NCI-H2196 (cell line): Measurements from ENCODE around the gene ZZZ3.
"Not testable (repeated sequence)": the region's sequence is repeated elsewhere in the genome, so short reads cannot be mapped to it uniquely, and the experiment has no call there.

ENCODE experiments used
- DNase-seq: peaks from one replicate; lab custom pipeline; 2025; ENCODE audit not compliant: unreplicated experiment; lab: John Stamatoyannopoulos, UW

ZZZ3 gene

DNA sequence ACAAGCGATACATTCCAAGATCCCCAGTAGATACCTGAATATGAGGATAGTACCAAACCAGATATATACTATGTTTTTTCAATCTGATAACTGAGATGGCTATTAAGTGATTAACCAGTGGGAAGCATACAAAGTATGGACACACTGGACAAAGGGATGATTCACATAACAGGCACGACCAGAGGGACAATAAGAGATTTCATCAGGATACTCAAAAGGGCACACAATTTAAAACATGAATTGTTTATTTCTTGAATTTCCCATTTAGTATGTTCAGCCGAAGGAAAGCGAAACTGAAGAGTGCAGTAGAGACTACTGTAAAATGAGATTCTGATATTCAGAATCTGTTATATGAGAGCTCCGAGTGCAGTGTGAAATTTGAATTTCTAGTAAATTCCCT lies 10.6 kb downstream of the ZZZ3 start:
- DNase-seq = no peak

- no peak for DNase-seq
Measured at GRCh38 chr1:77670330-77670729, 12.1 kb downstream of the ZZZ3 start.

DNA sequence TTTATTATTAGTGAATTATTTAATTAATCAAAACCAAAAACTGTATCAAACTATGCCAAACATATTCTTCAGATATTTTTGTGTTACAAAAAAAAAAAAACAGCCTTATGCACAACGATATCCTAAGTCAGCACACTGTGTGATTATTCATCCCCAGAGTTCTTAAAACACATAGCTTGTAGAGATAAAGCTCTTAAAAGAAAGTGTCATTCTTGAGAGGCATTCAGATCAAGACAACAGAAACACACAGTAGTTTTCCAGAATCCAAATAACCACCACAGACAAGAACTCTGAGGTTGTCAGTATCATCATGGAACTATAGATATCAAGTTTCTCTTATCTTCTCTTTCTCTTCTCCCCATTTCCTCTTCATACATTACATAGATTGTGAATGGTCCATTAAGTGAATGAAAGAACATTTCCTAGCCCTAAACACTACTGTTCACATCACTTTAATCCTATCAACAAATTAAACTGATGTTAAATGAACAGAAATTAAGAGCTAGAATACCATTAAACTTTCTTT lies 13.5 kb downstream of the ZZZ3 start:
- DNase-seq = no peak

DNA sequence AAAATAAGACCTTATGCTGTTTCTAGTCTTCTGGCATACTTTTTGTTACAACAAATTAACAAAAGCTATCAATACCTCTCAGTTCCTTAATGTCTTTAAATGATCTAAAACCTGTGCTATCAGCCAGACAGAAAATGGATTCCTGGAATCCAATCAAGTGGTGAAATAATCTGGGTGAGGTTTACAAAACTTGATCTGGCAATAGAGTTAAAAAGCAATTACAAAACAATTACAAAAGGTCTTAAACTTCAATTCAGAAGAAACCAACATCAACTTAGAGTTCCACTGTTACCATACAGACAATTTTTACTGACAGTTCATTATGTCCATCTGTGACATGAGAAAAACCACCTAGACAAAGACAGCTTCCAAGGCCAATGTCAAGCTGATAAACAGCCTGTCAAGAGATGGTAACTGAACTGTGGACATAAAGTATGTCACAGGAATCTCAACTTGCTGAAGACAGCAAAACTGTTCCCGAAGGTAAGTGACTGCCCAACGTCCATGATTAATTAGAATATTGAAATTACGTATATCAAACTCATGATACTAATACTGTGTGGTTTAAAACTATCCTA lies 17.4 kb downstream of the ZZZ3 start:
- no peak for DNase-seq

DNA sequence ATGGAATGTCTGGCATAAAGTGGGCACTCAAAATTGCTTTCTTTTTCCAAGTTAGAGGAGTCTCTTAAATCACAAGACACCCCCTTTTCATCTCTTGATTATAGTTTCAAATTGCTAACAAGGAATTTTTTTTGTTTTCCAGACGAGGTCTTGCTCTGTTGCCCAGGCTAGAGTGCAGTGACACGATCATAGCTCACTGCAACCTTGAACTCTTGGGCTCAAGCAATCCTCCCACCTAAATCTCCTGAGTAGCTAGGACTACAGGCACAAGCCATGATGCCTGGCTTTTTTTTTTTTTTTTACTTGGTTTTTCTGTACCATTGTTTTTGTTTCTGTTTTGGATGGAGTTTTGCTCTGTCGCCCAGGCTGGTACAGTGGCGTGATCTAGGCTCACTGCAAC lies 20.8 kb downstream of the ZZZ3 start:
- DNase-seq = no peak

DNA sequence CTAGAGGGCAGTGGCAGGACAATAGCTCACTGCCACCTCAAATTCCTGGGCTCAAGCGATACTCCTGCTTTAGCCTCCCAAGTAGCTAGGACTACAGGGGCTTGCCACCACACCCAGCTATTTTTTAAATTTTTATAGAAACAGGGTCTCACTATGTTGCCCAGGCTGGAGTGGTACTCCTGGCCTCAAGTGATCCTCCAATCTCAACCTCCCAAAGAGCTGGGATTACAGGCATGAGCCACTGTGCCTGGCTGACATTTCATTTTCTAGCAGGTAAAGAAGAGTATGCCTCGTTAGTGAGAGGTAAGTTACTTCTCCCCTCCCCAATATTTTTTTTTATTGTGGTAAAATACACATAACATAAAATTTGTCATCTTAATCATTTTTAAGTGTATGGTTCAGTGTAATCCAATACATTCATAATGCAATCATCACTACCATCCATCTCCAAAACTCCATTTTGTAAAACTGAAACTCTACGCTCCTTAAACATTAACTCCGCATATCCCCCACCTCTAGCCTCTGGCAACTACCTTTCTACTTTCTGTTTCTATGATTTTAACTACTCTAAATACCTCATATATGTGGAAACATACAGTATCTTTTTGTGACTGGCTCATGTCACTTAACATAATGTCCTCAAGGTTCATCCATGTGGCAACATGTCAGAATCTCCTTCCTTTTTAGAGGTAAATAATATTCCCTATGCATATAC lies 22.4 kb downstream of the ZZZ3 start:
- no peak for DNase-seq

GRCh38 chr1:77658271-77658670 lies 24.2 kb downstream of the ZZZ3 start:
- no peak for DNase-seq

GRCh38 chr1:77655431-77655974 lies 27.0 kb downstream of the ZZZ3 start:
- peak; percentile 49 for DNase-seq

DNA sequence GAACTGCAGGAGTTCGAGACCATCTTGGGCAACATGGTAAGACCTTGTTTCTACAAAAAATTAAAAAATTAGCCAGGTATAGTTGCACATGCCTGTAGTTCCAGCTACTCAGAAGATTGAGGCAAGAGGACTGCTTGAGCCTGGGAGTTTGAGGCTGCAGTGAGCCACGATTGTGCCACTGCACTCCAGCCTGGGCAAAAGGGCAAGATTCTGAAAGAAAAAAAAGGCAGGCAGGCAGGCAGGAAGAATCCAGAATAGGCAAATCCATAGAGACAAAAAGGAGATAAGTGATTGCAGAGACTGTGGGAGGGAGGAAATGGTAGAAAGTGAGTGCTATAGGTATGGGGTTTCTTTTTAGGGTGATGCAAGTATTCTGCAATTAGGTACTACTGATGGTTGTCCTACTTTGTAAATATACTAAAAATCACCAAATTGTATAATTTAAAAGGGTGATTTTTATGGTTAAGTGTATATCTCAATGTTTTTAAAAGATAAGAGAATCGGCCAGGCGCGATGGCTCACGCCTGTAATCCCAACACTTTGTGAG lies 29.4 kb downstream of the ZZZ3 start:
- no peak for DNase-seq

- DNase-seq = no peak
Measured at GRCh38 chr1:77652268-77652667, 30.2 kb downstream of the ZZZ3 start.

- no peak for DNase-seq
Measured at GRCh38 chr1:77649127-77649526, 33.3 kb downstream of the ZZZ3 start.

GRCh38 chr1:77646224-77646623 lies 36.2 kb downstream of the ZZZ3 start:
- not testable (repeated sequence) for DNase-seq

DNA sequence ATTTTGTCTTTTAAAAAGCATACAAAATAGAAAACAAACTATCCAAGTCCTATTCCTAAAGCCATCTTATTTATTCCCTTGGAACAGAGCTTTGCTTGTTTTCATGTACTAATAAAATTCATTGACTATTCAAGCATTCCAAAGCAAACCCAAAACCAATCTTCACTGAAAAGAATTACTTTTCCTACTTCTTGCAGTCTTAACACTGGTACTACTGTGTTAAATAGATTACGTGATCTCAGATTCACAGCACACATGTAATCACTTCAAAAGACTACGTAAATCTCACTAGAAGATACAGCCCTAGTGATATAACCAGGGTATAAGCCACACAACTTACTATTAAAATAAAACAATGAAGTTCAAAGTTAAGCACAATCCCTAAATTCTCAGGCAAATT lies 39.0 kb downstream of the ZZZ3 start:
- no peak for DNase-seq

- DNase-seq = no peak
Measured at GRCh38 chr1:77642941-77643340, 39.5 kb downstream of the ZZZ3 start.

DNA sequence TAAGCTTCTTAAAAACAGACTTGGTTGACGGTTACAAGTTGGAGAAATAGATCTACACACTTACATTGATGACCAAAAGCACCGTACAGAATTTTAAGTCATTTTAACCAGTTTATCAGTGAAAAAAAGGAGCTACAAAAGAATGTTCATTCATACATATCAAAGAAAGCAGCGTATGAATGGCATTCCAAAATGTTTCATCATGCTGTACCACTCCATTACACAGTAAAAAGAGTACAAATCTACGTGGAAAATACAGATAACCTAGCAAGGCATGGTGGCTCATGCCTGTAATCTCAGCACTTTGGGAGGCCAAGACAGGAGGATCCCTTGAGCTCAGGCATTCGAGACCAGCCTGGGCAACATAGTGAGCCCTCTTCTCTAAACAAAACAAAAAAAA lies 40.3 kb downstream of the ZZZ3 start:
- DNase-seq = no peak

GRCh38 chr1:77639557-77640069 lies 42.8 kb downstream of the ZZZ3 start:
- DNase-seq = no peak

DNA sequence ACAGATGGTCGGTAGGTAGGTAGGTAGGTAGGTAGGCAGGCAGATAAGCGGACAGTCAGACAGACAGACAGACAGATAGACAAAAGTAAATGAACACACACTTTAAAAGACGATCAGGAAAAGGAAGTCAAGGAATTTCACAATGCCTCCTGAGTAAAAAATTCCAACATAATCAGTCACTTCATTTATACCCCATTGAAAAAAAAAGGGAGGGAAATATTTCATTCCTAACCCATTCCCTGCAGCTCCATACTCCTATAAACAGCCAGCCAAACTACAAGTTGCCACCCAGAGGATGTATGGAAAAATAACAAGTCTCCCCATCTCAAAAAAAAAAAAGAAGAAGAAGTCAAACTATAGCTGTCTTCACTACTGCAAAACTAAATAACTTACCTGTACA lies 43.4 kb downstream of the ZZZ3 start:
- DNase-seq = no peak

DNA sequence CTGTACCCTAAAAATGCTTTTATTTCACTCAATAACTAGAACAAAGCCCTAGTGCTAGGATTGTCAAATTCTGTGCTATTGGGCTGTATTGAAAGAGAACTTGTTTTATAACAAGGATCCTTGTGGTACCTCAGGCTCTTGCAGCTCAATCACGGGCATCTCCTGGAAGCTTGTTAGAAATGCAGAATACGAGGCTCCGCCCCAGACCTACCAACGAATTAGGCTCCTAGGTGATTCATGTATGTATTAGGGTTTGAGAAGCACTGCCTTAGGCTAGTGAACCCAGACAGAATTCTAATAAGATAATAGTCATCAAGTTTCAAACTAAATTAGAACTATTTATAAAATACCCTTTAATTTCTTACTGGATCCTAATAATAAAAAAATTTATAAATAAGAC lies 45.6 kb downstream of the ZZZ3 start:
- DNase-seq = no peak
